ENCODE data around the gene SAE1.
A peak's percentile ranks its signal among the peaks of the same experiment; 100 is the strongest.

Gene SAE1

GRCh38 chr19:47130589-47131227 lies at the start of gene SAE1:
Gene SAE1, plus strand, starts transcription at chr19:47130835. Its CDS starts 96 bp downstream, at chr19:47130931.
- peak within 1 kb of the TSS; percentile 83 for H3K4me3 ChIP-seq (ENCODE audit: low read depth, low read length)
- H3K36me3 ChIP-seq (ENCODE audit: insufficient read depth, low read length), result no peaks in the 10 kb centered on the region
- H3K4me1 ChIP-seq (ENCODE audit: control insufficient read depth, insufficient read depth, low read length, unreplicated experiment), result peaks cover 27% of the 10 kb centered on the region
- H3K27me3 ChIP-seq (ENCODE audit: insufficient read depth, low read length), result no peaks in the 10 kb centered on the region
- H2AFZ ChIP-seq (ENCODE audit: low read length, unreplicated experiment), result peak within 1 kb of the TSS; percentile 39
- H3K79me2 ChIP-seq (ENCODE audit: control insufficient read depth, insufficient read depth, low read length, unreplicated experiment), result peaks cover 47% of the 10 kb centered on the region
- peak within 1 kb of the TSS; percentile 78 for H3K27ac ChIP-seq (ENCODE audit: low read depth, low read length)

- H2AFZ ChIP-seq (ENCODE audit: low read length, unreplicated experiment), result no peak overlapping the region
- no peaks in the 10 kb centered on the region for H3K79me2 ChIP-seq (ENCODE audit: control insufficient read depth, insufficient read depth, low read length, unreplicated experiment)
- H3K4me1 ChIP-seq (ENCODE audit: control insufficient read depth, insufficient read depth, low read length, unreplicated experiment), result no peaks in the 10 kb centered on the region
- H3K27me3 ChIP-seq (ENCODE audit: insufficient read depth, low read length), result no peaks in the 10 kb centered on the region
- no peak overlapping the region for H3K4me3 ChIP-seq (ENCODE audit: low read depth, low read length)
- no peak overlapping the region for H3K27ac ChIP-seq (ENCODE audit: low read depth, low read length)
- H3K36me3 ChIP-seq (ENCODE audit: insufficient read depth, low read length), result no peaks in the 10 kb centered on the region
Measured at GRCh38 chr19:47081095-47081494, 49.5 kb upstream of the SAE1 start.

- no peaks in the 10 kb centered on the region for H3K36me3 ChIP-seq (ENCODE audit: insufficient read depth, low read length)
- H3K27ac ChIP-seq (ENCODE audit: low read depth, low read length), result no peak overlapping the region
- H3K4me1 ChIP-seq (ENCODE audit: control insufficient read depth, insufficient read depth, low read length, unreplicated experiment), result no peaks in the 10 kb centered on the region
- H2AFZ ChIP-seq (ENCODE audit: low read length, unreplicated experiment), result no peak overlapping the region
- no peaks in the 10 kb centered on the region for H3K79me2 ChIP-seq (ENCODE audit: control insufficient read depth, insufficient read depth, low read length, unreplicated experiment)
- H3K27me3 ChIP-seq (ENCODE audit: insufficient read depth, low read length), result no peaks in the 10 kb centered on the region
- no peak overlapping the region for H3K4me3 ChIP-seq (ENCODE audit: low read depth, low read length)
Measured at GRCh38 chr19:47082493-47082892, 48.1 kb upstream of the SAE1 start.

- Histone ChIP-seq H3K27ac (ENCODE audit: low read depth, low read length) (no peak overlapping the region), H3K4me3 (ENCODE audit: low read depth, low read length) (no peak overlapping the region), H3K79me2 (ENCODE audit: control insufficient read depth, insufficient read depth, low read length, unreplicated experiment) (no peaks in the 10 kb centered on the region), H3K27me3 (ENCODE audit: insufficient read depth, low read length) (no peaks in the 10 kb centered on the region), H3K4me1 (ENCODE audit: control insufficient read depth, insufficient read depth, low read length, unreplicated experiment) (no peaks in the 10 kb centered on the region), H2AFZ (ENCODE audit: low read length, unreplicated experiment) (no peak overlapping the region), H3K36me3 (ENCODE audit: insufficient read depth, low read length) (no peaks in the 10 kb centered on the region)
Measured at GRCh38 chr19:47084879-47085439, 45.7 kb upstream of the SAE1 start.

- Histone ChIP-seq H3K27me3 (ENCODE audit: insufficient read depth, low read length) (no peaks in the 10 kb centered on the region), H3K27ac (ENCODE audit: low read depth, low read length) (no peak overlapping the region), H3K36me3 (ENCODE audit: insufficient read depth, low read length) (no peaks in the 10 kb centered on the region), H3K4me1 (ENCODE audit: control insufficient read depth, insufficient read depth, low read length, unreplicated experiment) (no peaks in the 10 kb centered on the region), H3K79me2 (ENCODE audit: control insufficient read depth, insufficient read depth, low read length, unreplicated experiment) (no peaks in the 10 kb centered on the region), H2AFZ (ENCODE audit: low read length, unreplicated experiment) (no peak overlapping the region), H3K4me3 (ENCODE audit: low read depth, low read length) (no peak overlapping the region)
Measured at GRCh38 chr19:47086280-47086679, 44.4 kb upstream of the SAE1 start.

GRCh38 chr19:47089767-47090350 lies 40.8 kb upstream of the SAE1 start:
- H3K4me1 ChIP-seq (ENCODE audit: control insufficient read depth, insufficient read depth, low read length, unreplicated experiment), result no peaks in the 10 kb centered on the region
- H3K36me3 ChIP-seq (ENCODE audit: insufficient read depth, low read length), result no peaks in the 10 kb centered on the region
- no peak overlapping the region for H3K4me3 ChIP-seq (ENCODE audit: low read depth, low read length)
- H3K27ac ChIP-seq (ENCODE audit: low read depth, low read length), result no peak overlapping the region
- H3K79me2 ChIP-seq (ENCODE audit: control insufficient read depth, insufficient read depth, low read length, unreplicated experiment), result peaks cover 13% of the 10 kb centered on the region
- H3K27me3 ChIP-seq (ENCODE audit: insufficient read depth, low read length), result no peaks in the 10 kb centered on the region
- H2AFZ ChIP-seq (ENCODE audit: low read length, unreplicated experiment), result no peak overlapping the region

- Histone ChIP-seq H3K36me3 (ENCODE audit: insufficient read depth, low read length) (no peaks in the 10 kb centered on the region), H3K27me3 (ENCODE audit: insufficient read depth, low read length) (no peaks in the 10 kb centered on the region), H3K27ac (ENCODE audit: low read depth, low read length) (no peak overlapping the region), H3K4me1 (ENCODE audit: control insufficient read depth, insufficient read depth, low read length, unreplicated experiment) (peaks cover 10% of the 10 kb centered on the region), H3K79me2 (ENCODE audit: control insufficient read depth, insufficient read depth, low read length, unreplicated experiment) (peaks cover 44% of the 10 kb centered on the region), H2AFZ (ENCODE audit: low read length, unreplicated experiment) (no peak overlapping the region), H3K4me3 (ENCODE audit: low read depth, low read length) (no peak overlapping the region)
Measured at GRCh38 chr19:47093254-47093653, 37.4 kb upstream of the SAE1 start.

GRCh38 chr19:47093841-47094240 lies 36.8 kb upstream of the SAE1 start:
- Histone ChIP-seq H2AFZ (ENCODE audit: low read length, unreplicated experiment) (no peak overlapping the region), H3K36me3 (ENCODE audit: insufficient read depth, low read length) (no peaks in the 10 kb centered on the region), H3K27me3 (ENCODE audit: insufficient read depth, low read length) (no peaks in the 10 kb centered on the region), H3K4me1 (ENCODE audit: control insufficient read depth, insufficient read depth, low read length, unreplicated experiment) (peaks cover 11% of the 10 kb centered on the region), H3K79me2 (ENCODE audit: control insufficient read depth, insufficient read depth, low read length, unreplicated experiment) (peaks cover 50% of the 10 kb centered on the region), H3K4me3 (ENCODE audit: low read depth, low read length) (no peak overlapping the region), H3K27ac (ENCODE audit: low read depth, low read length) (no peak overlapping the region)

- Histone ChIP-seq H2AFZ (ENCODE audit: low read length, unreplicated experiment) (no peak overlapping the region), H3K79me2 (ENCODE audit: control insufficient read depth, insufficient read depth, low read length, unreplicated experiment) (peaks cover 60% of the 10 kb centered on the region), H3K27me3 (ENCODE audit: insufficient read depth, low read length) (no peaks in the 10 kb centered on the region), H3K4me3 (ENCODE audit: low read depth, low read length) (no peak overlapping the region), H3K4me1 (ENCODE audit: control insufficient read depth, insufficient read depth, low read length, unreplicated experiment) (peaks cover 11% of the 10 kb centered on the region), H3K27ac (ENCODE audit: low read depth, low read length) (no peak overlapping the region), H3K36me3 (ENCODE audit: insufficient read depth, low read length) (no peaks in the 10 kb centered on the region)
Measured at GRCh38 chr19:47094557-47095475, 35.8 kb upstream of the SAE1 start.

- Histone ChIP-seq H3K27ac (ENCODE audit: low read depth, low read length) (no peak overlapping the region), H2AFZ (ENCODE audit: low read length, unreplicated experiment) (no peak overlapping the region), H3K79me2 (ENCODE audit: control insufficient read depth, insufficient read depth, low read length, unreplicated experiment) (peaks cover 67% of the 10 kb centered on the region), H3K27me3 (ENCODE audit: insufficient read depth, low read length) (no peaks in the 10 kb centered on the region), H3K36me3 (ENCODE audit: insufficient read depth, low read length) (no peaks in the 10 kb centered on the region), H3K4me3 (ENCODE audit: low read depth, low read length) (no peak overlapping the region), H3K4me1 (ENCODE audit: control insufficient read depth, insufficient read depth, low read length, unreplicated experiment) (peaks cover 11% of the 10 kb centered on the region)
Measured at GRCh38 chr19:47095476-47096099, 35.0 kb upstream of the SAE1 start.

Measured in ACC112 (cell line).